ENCODE data around the gene CYB561D1. TPM values are rescaled to one million over a fixed set of nuclear protein-coding genes. Genes with fewer than 3 reads are reported as not detected.

The CYB561D1 gene
- total and polyA plus RNA-seq, 2 of the 8 experiments (the other 6 are each of a cell fraction or from before 2014, with no cell fraction given): 3.6 to 3.8 TPM

DNA sequence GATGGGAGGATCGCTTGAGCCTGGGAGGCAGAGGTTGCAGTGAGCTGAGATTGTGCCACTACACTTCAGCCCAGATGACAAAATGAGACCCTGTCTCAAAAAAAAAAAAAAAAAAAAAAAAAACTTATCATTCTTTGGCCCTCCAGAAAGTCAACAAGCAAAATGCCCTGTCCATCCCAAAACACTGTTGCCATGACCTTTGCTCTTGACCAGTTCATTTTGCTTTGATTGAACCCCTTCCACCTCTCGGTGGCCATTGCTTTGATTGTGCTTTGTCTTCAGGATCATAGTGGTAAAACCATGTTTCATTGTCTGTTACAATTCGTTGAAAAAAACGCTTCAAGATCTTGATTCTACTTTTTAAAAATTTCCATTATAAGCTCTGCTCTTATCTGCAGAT, 36.1 kb upstream of the CYB561D1 start:
- CTCF ChIA-PET (ENCODE audit: partially characterized antibody): interaction anchor here (1.2 kb wide), 1 partner anchor 36 kb away, joined by 3 read pairs; the partner anchor contains the start of gene CYB561D1

More for the DNA sequence above, 36.1 kb upstream of the CYB561D1 start:
- Histone ChIP-seq H3K4me2 (ENCODE audit: insufficient read depth in 1 of 2, low read depth in 2 of 2, low read length in 2 of 2) (no peak overlapping the region), H3K79me2 (ENCODE audit: control insufficient read depth in 1 of 2, insufficient read depth in 2 of 2, low read length in 2 of 2) (no peaks in the 10 kb centered on the region), H3K9me3 (ENCODE audit: insufficient read depth in 2 of 2, low read depth in 1 of 2, low read length in 1 of 2) (peaks cover 4 to 16% of the 10 kb centered on the region in 2 experiments), H3K27me3 (replicated peaks in 1 of 4; ENCODE audit: control insufficient read depth in 3 of 4, extremely low read depth in 1 of 4, insufficient read depth in 3 of 4, low read length in 3 of 4) (no peaks in the 10 kb centered on the region), H3K4me3 (ENCODE audit: extremely low read depth in 1 of 4, insufficient read depth in 2 of 4, low read depth in 3 of 4, low read length in 4 of 4) (no peak overlapping the region), H3K27ac (ENCODE audit: low read depth, low read length) (no peak overlapping the region), H2AK5ac (ENCODE audit: low read depth, low read length) (no peak overlapping the region), H3K4me1 (replicated peaks in 1 of 4; ENCODE audit: control insufficient read depth in 3 of 4, insufficient read depth in 4 of 4, low read length in 3 of 4) (no peaks in the 10 kb centered on the region), H2BK20ac (ENCODE audit: low read length) (no peak overlapping the region), H3K56ac (replicated peaks; ENCODE audit: insufficient read length, low read depth, low read length) (no peak overlapping the region), H3K14ac (ENCODE audit: insufficient read length) (no peak overlapping the region), H2BK120ac (replicated peaks; ENCODE audit: low read depth, low read length) (no peak overlapping the region), H2AFZ (ENCODE audit: low read length) (no peak overlapping the region), H4K20me1 (replicated peaks in 1 of 2; ENCODE audit: control insufficient read depth in 1 of 2, insufficient read depth in 2 of 2, low read length in 2 of 2) (no peaks in the 10 kb centered on the region), H3K18ac (ENCODE audit: extremely low read depth, low read length) (no peak overlapping the region), H3K4ac (replicated peaks; ENCODE audit: insufficient read length, low read depth, low read length) (no peak overlapping the region), H2BK15ac (ENCODE audit: low read length) (no peak overlapping the region), H2BK5ac (ENCODE audit: low read depth, low read length) (no peak overlapping the region), H3K23me2 (ENCODE audit: low read depth, low read length) (no peaks in the 10 kb centered on the region), H3K23ac (ENCODE audit: insufficient read length) (no peak overlapping the region), H4K91ac (replicated peaks; ENCODE audit: insufficient read length, low read length) (no peak overlapping the region), H3K79me1 (ENCODE audit: low read depth, low read length) (no peaks in the 10 kb centered on the region), H4K8ac (ENCODE audit: extremely low read depth, insufficient read depth, low read length) (no peak overlapping the region), H3K9ac (replicated peaks in 1 of 4; ENCODE audit: extremely low read depth in 1 of 4, low read depth in 3 of 4, low read length in 3 of 4) (no peak overlapping the region), H2BK12ac (ENCODE audit: low read depth, low read length) (no peak overlapping the region), H3K36me3 (ENCODE audit: control insufficient read depth in 2 of 4, insufficient read depth in 4 of 4, low read length in 3 of 4) (no peaks in the 10 kb centered on the region), H4K5ac (ENCODE audit: insufficient read length, low read depth, low read length) (no peak overlapping the region)
- DNase-seq (ENCODE audit: low read depth in 1 of 2, low spot score in 2 of 2): no peak
- FAIRE-seq: no peak
- POLR2A ChIA-PET (ENCODE audit: partially characterized antibody): interaction anchor here (1.2 kb wide), 1 partner anchor 62 kb away, joined by 3 read pairs; no protein-coding TSS in a partner anchor
- no peak for TF ChIP-seq FOSL1 (IDR thresholded peaks at IDR 0.05; ENCODE audit: insufficient read depth, low read depth, low read length)
- no peak for TF ChIP-seq MAFK (IDR thresholded peaks at IDR 0.05; ENCODE audit: low read depth, low read length)
- TF ChIP-seq KDM5A (IDR thresholded peaks at IDR 0.05; ENCODE audit: low read length): no peak
- no peak for TF ChIP-seq YY1 (IDR thresholded peaks at IDR 0.05; ENCODE audit: low read depth, low read length)
- no peak for TF ChIP-seq ASH2L (IDR thresholded peaks at IDR 0.05; ENCODE audit: low read length)
- TF ChIP-seq EZH2 (IDR thresholded peaks at IDR 0.05; ENCODE audit: low read depth, low read length, severe bottlenecking): no peak
- TF ChIP-seq USF2 (IDR thresholded peaks at IDR 0.05; ENCODE audit: low read length): no peak
- no peak for TF ChIP-seq JUN (IDR thresholded peaks at IDR 0.05; ENCODE audit: low read depth, low read length)
- no peak for TF ChIP-seq PHF8 (conservative IDR thresholded peaks at IDR 0.05; ENCODE audit: low read depth, low read length)
- no peak for TF ChIP-seq SP1 (IDR thresholded peaks at IDR 0.05; ENCODE audit: low read depth, low read length)
- WGBS, 2 experiments (ENCODE audit: extremely low coverage in 1 of 2, insufficient coverage in 1 of 2, insufficient read length in 1 of 2, insufficient replicate concordance in 2 of 2, low coverage in 1 of 2, low lambda C conversion rate in 2 of 2, missing lambda C conversion rate in 1 of 2): 98% methylated on average over 4 of the region's 4 CpGs; no CpG with 5 or more reads in 1 of the 2 experiments

Measured in H1 (cell line).